AG04450 (cell line): ENCODE measurements around the gene SERPINI1. TPM values are rescaled to one million over a fixed set of nuclear protein-coding genes. Genes with fewer than 3 reads are reported as not detected.

Experiments
- CTCF ChIA-PET: fragments of 300-600, 350-600 bp; formaldehyde crosslinking; extraction: SDS; loops from one replicate; lab custom pipeline; 2022; ENCODE audit warnings: antibody characterized with exemption, inconsistent platforms; lab: Charles Lee
- POLR2A ChIA-PET: fragments of 350-600 bp; formaldehyde crosslinking; extraction: SDS; loops from one replicate; lab custom pipeline; 2021; ENCODE audit warnings: antibody characterized with exemption, inconsistent platforms; lab: Yijun Ruan, JAX
- DNase-seq: peaks from one replicate; pipeline ENCODE4 v3.0.0-alpha.2; 2011; ENCODE audit warnings: low read depth, low spot score
- H3K27ac ChIP-seq: one replicate; pipeline ENCODE4 v1.5.1; 2012; ENCODE audit warnings: low read depth, low read length, control low read depth
- H3K27me3 ChIP-seq: one replicate; pipeline ENCODE4 v1.6.0; 2012; ENCODE audit warnings: low read length; ENCODE audit not compliant: control insufficient read depth, insufficient read depth
- H3K4me3 ChIP-seq: 2 replicates; pipeline ENCODE4 v1.5.1; 2011; ENCODE audit warnings: mild to moderate bottlenecking, low read depth, low read length, control low read depth
- H3K9me3 ChIP-seq: 2 replicates; pipeline ENCODE4 v1.5.1; 2012; ENCODE audit warnings: low read length; ENCODE audit not compliant: control insufficient read depth, insufficient read depth
- CTCF ChIP-seq: IDR thresholded peaks from 2 replicates; pipeline ENCODE4 v1.5.1; 2011; ENCODE audit warnings: low read depth, low read length, control low read depth, inconsistent platforms
- polyA plus RNA-seq: library from polyadenylated mRNA; depleted of rRNA; stranded (reverse); fragments of >200 nt; gene quantifications from 2 replicates; pipeline ENCODE4 v1.2.3, GENCODE V29; 2011

The SERPINI1 gene
- polyA plus RNA-seq, 1 experiment = 0.88 TPM

GRCh38 chr3:167852216-167852615 lies 116.7 kb downstream of the SERPINI1 start:
- Histone ChIP-seq H3K27me3 (no peaks in the 10 kb centered on the region), H3K27ac (no peak overlapping the region), H3K9me3 (no peaks in the 10 kb centered on the region), H3K4me3 (no peak overlapping the region)
- no peak for TF ChIP-seq CTCF
- POLR2A ChIA-PET = no interaction called here
- DNase-seq = no peak
- CTCF ChIA-PET = no interaction called here

GRCh38 chr3:167854063-167854462 lies 118.5 kb downstream of the SERPINI1 start:
- TF ChIP-seq CTCF = no peak
- H3K27ac ChIP-seq = no peak overlapping the region
- no peak overlapping the region for H3K4me3 ChIP-seq
- H3K27me3 ChIP-seq = no peaks in the 10 kb centered on the region
- CTCF ChIA-PET = interaction anchor here (2.5 kb wide), 2 partner anchors 28 to 187 kb away, joined by 9 to 18 read pairs; no protein-coding TSS in a partner anchor
- DNase-seq = no peak
- POLR2A ChIA-PET = no interaction called here
- H3K9me3 ChIP-seq = no peaks in the 10 kb centered on the region

GRCh38 chr3:167854846-167855245 lies 119.3 kb downstream of the SERPINI1 start:
- TF ChIP-seq CTCF = no peak
- CTCF ChIA-PET = interaction anchor here (1.2 to 2.5 kb wide), 3 partner anchors 18 to 186 kb away, joined by 3 to 18 read pairs (median 9); no protein-coding TSS in a partner anchor
- Histone ChIP-seq H3K9me3 (no peaks in the 10 kb centered on the region), H3K27me3 (no peaks in the 10 kb centered on the region), H3K27ac (no peak overlapping the region), H3K4me3 (no peak overlapping the region)
- DNase-seq = no peak
- POLR2A ChIA-PET = no interaction called here

- DNase-seq = no peak
- POLR2A ChIA-PET = no interaction called here
- TF ChIP-seq CTCF = no peak
- no peaks in the 10 kb centered on the region for H3K9me3 ChIP-seq
- CTCF ChIA-PET = interaction anchor here (1.2 to 2.5 kb wide), 3 partner anchors 17 to 185 kb away, joined by 3 to 18 read pairs (median 9); no protein-coding TSS in a partner anchor
- no peaks in the 10 kb centered on the region for H3K27me3 ChIP-seq
- H3K27ac ChIP-seq = no peak overlapping the region
- no peak overlapping the region for H3K4me3 ChIP-seq
Observed at GRCh38 chr3:167855306-167855705, 119.8 kb downstream of the SERPINI1 start.

- DNase-seq = no peak
- no peak for TF ChIP-seq CTCF
- POLR2A ChIA-PET = no interaction called here
- Histone ChIP-seq H3K27me3 (no peaks in the 10 kb centered on the region), H3K4me3 (no peak overlapping the region), H3K9me3 (no peaks in the 10 kb centered on the region), H3K27ac (no peak overlapping the region)
- CTCF ChIA-PET = interaction anchor here (0.9 to 6.7 kb wide), 2 partner anchors 22 to 182 kb away, joined by 4 to 36 read pairs; no protein-coding TSS in a partner anchor
Observed at GRCh38 chr3:167858865-167859264, 123.3 kb downstream of the SERPINI1 start.
